GM23338 (cell line): ENCODE results near the gene TATDN3.

Experiments
- CREB1 ChIP-seq: fragments of 250-450 bp; sonication (Bioruptor Pico); IDR thresholded peaks from 2 replicates; pipeline ENCODE4 v1.5.0; 2020; ENCODE audit warnings: low read depth, mild to moderate bottlenecking, moderate library complexity
- CTCF ChIP-seq, 2 experiments: fragments of 200-600 bp in 1 of 2; sonication (generic) in 1 of 2; conservative IDR thresholded peaks; 2 replicates each; pipeline versions ENCODE4 v1.5.1 to v1.6.1; 2016 to 2017; ENCODE audit warnings: antibody characterized with exemption in 2 of 2, low read depth in 2 of 2, mild to moderate bottlenecking in 2 of 2, moderate library complexity in 1 of 2
- ETS1 ChIP-seq: IDR thresholded peaks from 2 replicates; pipeline ENCODE4 v1.6.1; 2016; ENCODE audit warnings: antibody characterized with exemption
- EZH2 ChIP-seq: fragments of 200-600 bp; sonication (generic); IDR thresholded peaks from one replicate; pipeline ENCODE4 v1.8.0; 2017; ENCODE audit warnings: antibody characterized with exemption, mild to moderate bottlenecking, low read depth; ENCODE audit not compliant: unreplicated experiment
- EZH2phosphoT487 ChIP-seq: fragments of 200-600 bp; sonication (generic); IDR thresholded peaks from one replicate; pipeline ENCODE4 v1.8.1; 2018; ENCODE audit warnings: antibody characterized with exemption; ENCODE audit not compliant: unreplicated experiment
- POLR2AphosphoS5 ChIP-seq: IDR thresholded peaks from 2 replicates; pipeline ENCODE4 v1.6.1; 2016; ENCODE audit warnings: antibody characterized with exemption, low read depth
- STAT1 ChIP-seq: IDR thresholded peaks from one replicate; pipeline ENCODE4 v1.6.1; 2016; ENCODE audit warnings: antibody characterized with exemption; ENCODE audit not compliant: unreplicated experiment
- TF ChIP-seq, protein P1 (sequence below): fragments of 250-450 bp; sonication (Bioruptor Pico); IDR thresholded peaks from 2 replicates; pipeline ENCODE4 v1.5.0; 2020; ENCODE audit warnings: mild to moderate bottlenecking, moderate library complexity

DNA sequence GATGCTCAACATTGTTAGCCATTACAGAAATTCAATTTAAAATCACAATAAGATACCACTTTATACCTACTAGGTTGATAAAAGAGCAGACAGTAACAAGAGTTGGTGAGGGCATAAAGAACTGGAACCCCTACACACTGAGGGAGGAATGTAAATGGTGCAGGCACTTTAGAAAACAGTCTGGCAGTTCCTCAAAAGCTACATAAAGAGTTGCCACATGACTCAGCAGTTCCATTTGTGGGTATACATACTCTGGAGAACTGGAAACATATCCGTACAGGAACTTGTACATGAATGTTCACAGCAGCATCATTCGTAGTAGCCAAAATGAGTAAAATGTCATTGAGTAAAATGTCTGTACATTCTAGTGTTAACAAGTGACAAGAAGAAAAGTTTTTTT, 17.1 kb upstream of the TATDN3 start:
- TF ChIP-seq CTCF (conservative IDR thresholded peaks at IDR 0.05; ENCODE audit: low read depth in 2 of 2) (no peak), EZH2phosphoT487 (no peak), STAT1 (no peak), POLR2AphosphoS5 (no peak), EZH2 (no peak), CREB1 (no peak), ETS1 (no peak)
- TF ChIP-seq, protein P1, sequence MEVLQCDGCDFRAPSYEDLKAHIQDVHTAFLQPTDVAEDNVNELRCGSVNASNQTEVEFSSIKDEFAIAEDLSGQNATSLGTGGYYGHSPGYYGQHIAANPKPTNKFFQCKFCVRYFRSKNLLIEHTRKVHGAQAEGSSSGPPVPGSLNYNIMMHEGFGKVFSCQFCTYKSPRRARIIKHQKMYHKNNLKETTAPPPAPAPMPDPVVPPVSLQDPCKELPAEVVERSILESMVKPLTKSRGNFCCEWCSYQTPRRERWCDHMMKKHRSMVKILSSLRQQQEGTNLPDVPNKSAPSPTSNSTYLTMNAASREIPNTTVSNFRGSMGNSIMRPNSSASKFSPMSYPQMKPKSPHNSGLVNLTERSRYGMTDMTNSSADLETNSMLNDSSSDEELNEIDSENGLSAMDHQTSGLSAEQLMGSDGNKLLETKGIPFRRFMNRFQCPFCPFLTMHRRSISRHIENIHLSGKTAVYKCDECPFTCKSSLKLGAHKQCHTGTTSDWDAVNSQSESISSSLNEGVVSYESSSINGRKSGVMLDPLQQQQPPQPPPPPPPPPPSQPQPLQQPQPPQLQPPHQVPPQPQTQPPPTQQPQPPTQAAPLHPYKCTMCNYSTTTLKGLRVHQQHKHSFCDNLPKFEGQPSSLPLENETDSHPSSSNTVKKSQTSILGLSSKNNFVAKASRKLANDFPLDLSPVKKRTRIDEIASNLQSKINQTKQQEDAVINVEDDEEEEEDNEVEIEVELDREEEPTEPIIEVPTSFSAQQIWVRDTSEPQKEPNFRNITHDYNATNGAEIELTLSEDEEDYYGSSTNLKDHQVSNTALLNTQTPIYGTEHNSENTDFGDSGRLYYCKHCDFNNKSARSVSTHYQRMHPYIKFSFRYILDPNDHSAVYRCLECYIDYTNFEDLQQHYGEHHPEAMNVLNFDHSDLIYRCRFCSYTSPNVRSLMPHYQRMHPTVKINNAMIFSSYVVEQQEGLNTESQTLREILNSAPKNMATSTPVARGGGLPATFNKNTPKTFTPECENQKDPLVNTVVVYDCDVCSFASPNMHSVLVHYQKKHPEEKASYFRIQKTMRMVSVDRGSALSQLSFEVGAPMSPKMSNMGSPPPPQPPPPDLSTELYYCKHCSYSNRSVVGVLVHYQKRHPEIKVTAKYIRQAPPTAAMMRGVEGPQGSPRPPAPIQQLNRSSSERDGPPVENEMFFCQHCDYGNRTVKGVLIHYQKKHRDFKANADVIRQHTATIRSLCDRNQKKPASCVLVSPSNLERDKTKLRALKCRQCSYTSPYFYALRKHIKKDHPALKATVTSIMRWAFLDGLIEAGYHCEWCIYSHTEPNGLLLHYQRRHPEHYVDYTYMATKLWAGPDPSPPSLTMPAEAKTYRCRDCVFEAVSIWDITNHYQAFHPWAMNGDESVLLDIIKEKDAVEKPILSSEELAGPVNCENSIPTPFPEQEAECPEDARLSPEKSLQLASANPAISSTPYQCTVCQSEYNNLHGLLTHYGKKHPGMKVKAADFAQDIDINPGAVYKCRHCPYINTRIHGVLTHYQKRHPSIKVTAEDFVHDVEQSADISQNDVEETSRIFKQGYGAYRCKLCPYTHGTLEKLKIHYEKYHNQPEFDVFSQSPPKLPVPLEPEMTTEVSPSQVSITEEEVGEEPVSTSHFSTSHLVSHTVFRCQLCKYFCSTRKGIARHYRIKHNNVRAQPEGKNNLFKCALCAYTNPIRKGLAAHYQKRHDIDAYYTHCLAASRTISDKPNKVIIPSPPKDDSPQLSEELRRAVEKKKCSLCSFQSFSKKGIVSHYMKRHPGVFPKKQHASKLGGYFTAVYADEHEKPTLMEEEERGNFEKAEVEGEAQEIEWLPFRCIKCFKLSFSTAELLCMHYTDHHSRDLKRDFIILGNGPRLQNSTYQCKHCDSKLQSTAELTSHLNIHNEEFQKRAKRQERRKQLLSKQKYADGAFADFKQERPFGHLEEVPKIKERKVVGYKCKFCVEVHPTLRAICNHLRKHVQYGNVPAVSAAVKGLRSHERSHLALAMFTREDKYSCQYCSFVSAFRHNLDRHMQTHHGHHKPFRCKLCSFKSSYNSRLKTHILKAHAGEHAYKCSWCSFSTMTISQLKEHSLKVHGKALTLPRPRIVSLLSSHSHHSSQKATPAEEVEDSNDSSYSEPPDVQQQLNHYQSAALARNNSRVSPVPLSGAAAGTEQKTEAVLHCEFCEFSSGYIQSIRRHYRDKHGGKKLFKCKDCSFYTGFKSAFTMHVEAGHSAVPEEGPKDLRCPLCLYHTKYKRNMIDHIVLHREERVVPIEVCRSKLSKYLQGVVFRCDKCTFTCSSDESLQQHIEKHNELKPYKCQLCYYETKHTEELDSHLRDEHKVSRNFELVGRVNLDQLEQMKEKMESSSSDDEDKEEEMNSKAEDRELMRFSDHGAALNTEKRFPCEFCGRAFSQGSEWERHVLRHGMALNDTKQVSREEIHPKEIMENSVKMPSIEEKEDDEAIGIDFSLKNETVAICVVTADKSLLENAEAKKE, result no peak
